Osteoblast (primary cell): ENCODE data around the gene DLG2. TPM values are rescaled to one million over a fixed set of nuclear protein-coding genes. Genes with fewer than 3 reads are reported as not detected.

Source experiments
- DNase-seq: peaks from one replicate; pipeline ENCODE4 v3.0.0; 2011; ENCODE audit warnings: low spot score, mixed read lengths; ENCODE audit not compliant: insufficient read length; ENCODE audit errors: missing footprints
- H2AFZ ChIP-seq: 2 replicates; pipeline ENCODE4 v1.6.0; 2011; ENCODE audit warnings: mild to moderate bottlenecking, low read length
- H3K27ac ChIP-seq: 2 replicates; pipeline ENCODE4 v1.5.1; 2011; ENCODE audit warnings: mild to moderate bottlenecking, low read depth, low read length, moderate library complexity
- H3K27me3 ChIP-seq: 2 replicates; pipeline ENCODE4 v1.6.0; 2012; ENCODE audit warnings: mild to moderate bottlenecking, control low read depth, inconsistent platforms, low read length, moderate library complexity; ENCODE audit not compliant: insufficient read depth
- H3K36me3 ChIP-seq: 2 replicates; pipeline ENCODE4 v1.5.1; 2011; ENCODE audit warnings: mild to moderate bottlenecking, low read length, control low read depth, moderate library complexity; ENCODE audit not compliant: insufficient read depth
- H3K4me1 ChIP-seq: 2 replicates; pipeline ENCODE4 v1.5.1; 2011; ENCODE audit warnings: mild to moderate bottlenecking, low read length, control low read depth, moderate library complexity; ENCODE audit not compliant: insufficient read depth
- H3K4me2 ChIP-seq: 2 replicates; pipeline ENCODE4 v1.6.0; 2011; ENCODE audit warnings: mild to moderate bottlenecking, low read length; ENCODE audit not compliant: insufficient read depth
- H3K4me3 ChIP-seq: fragments of 200-600 bp; sonication (generic); 3 replicates; pipeline ENCODE4 v1.5.1; 2012; ENCODE audit warnings: mild to moderate bottlenecking, low read length, inconsistent platforms; ENCODE audit not compliant: insufficient read depth
- H3K79me2 ChIP-seq: 2 replicates; pipeline ENCODE4 v1.6.0; 2012; ENCODE audit warnings: mild to moderate bottlenecking, low read length, control low read depth, inconsistent platforms; ENCODE audit not compliant: insufficient read depth
- H3K9me3 ChIP-seq: 2 replicates; pipeline ENCODE4 v1.5.1; 2011; ENCODE audit warnings: low read depth, low read length, control low read depth
- H4K20me1 ChIP-seq: 2 replicates; pipeline ENCODE4 v1.6.0; 2012; ENCODE audit warnings: mild to moderate bottlenecking, low read length, control low read depth; ENCODE audit not compliant: insufficient read depth
- CTCF ChIP-seq: IDR thresholded peaks from 2 replicates; pipeline ENCODE4 v1.5.1; 2011; ENCODE audit warnings: mild to moderate bottlenecking, low read depth, low read length, moderate library complexity; ENCODE audit errors: extremely low read depth
- total RNA-seq: library from RNA; depleted of rRNA; stranded (reverse); fragments of >200 nt; gene quantifications from 2 replicates; pipeline ENCODE4 v1.2.3, GENCODE V29; 2012

DLG2 gene
- total RNA-seq, 1 donor = 3.3 TPM

- no peak for DNase-seq
- no peak overlapping the region for H2AFZ ChIP-seq
These were observed 1509.8 kb downstream of the DLG2 start for GRCh38 chr11:84117394-84117793.

GRCh38 chr11:84106541-84106940, 1520.6 kb downstream of the DLG2 start:
- H3K27me3 ChIP-seq = no peaks in the 10 kb centered on the region
- no peaks in the 10 kb centered on the region for H4K20me1 ChIP-seq
- H3K4me3 ChIP-seq = no peak overlapping the region
- no peak overlapping the region for H3K4me2 ChIP-seq
- H3K27ac ChIP-seq = no peak overlapping the region
- no peak overlapping the region for H2AFZ ChIP-seq
- no peaks in the 10 kb centered on the region for H3K79me2 ChIP-seq
- no peaks in the 10 kb centered on the region for H3K9me3 ChIP-seq
- H3K36me3 ChIP-seq = no peaks in the 10 kb centered on the region
- no peaks in the 10 kb centered on the region for H3K4me1 ChIP-seq
- no peak for DNase-seq
- TF ChIP-seq CTCF = no peak

More at GRCh38 chr11:84117394-84117793, 1509.8 kb downstream of the DLG2 start:
- no peak overlapping the region for H3K27ac ChIP-seq
- H4K20me1 ChIP-seq = no peaks in the 10 kb centered on the region
- no peak for TF ChIP-seq CTCF
- H3K27me3 ChIP-seq = no peaks in the 10 kb centered on the region
- H3K4me2 ChIP-seq = no peak overlapping the region
- H3K9me3 ChIP-seq = no peaks in the 10 kb centered on the region
- no peaks in the 10 kb centered on the region for H3K4me1 ChIP-seq
- H3K79me2 ChIP-seq = no peaks in the 10 kb centered on the region
- H3K36me3 ChIP-seq = no peaks in the 10 kb centered on the region
- H3K4me3 ChIP-seq = no peak overlapping the region

GRCh38 chr11:84105148-84105547, 1522.0 kb downstream of the DLG2 start:
- DNase-seq = no peak
- Histone ChIP-seq H3K4me1 (no peaks in the 10 kb centered on the region), H3K79me2 (no peaks in the 10 kb centered on the region), H3K27me3 (no peaks in the 10 kb centered on the region), H3K4me3 (no peak overlapping the region), H3K4me2 (no peak overlapping the region), H2AFZ (no peak overlapping the region), H3K36me3 (no peaks in the 10 kb centered on the region), H3K9me3 (no peaks in the 10 kb centered on the region), H3K27ac (no peak overlapping the region), H4K20me1 (no peaks in the 10 kb centered on the region)
- TF ChIP-seq CTCF = no peak

- Histone ChIP-seq H3K9me3 (no peaks in the 10 kb centered on the region), H3K4me2 (no peak overlapping the region), H2AFZ (no peak overlapping the region), H4K20me1 (no peaks in the 10 kb centered on the region), H3K4me1 (no peaks in the 10 kb centered on the region), H3K27ac (no peak overlapping the region), H3K4me3 (no peak overlapping the region), H3K79me2 (no peaks in the 10 kb centered on the region), H3K27me3 (no peaks in the 10 kb centered on the region), H3K36me3 (no peaks in the 10 kb centered on the region)
- no peak for DNase-seq
- no peak for TF ChIP-seq CTCF
These were observed 1524.0 kb downstream of the DLG2 start for GRCh38 chr11:84103096-84103495.
